Hematopoietic multipotent progenitor cell treated with erythropoietin and hydrocortisone succinate and interleukin-3 and kit ligand, for 15 days (in vitro differentiated cells): ENCODE results near the gene PAFAH1B1.

Experiments used
- DNase-seq: peaks from one replicate; pipeline ENCODE4 v3.0.0-alpha.2; 2015; ENCODE audit warnings: low spot score

PAFAH1B1 gene

DNA sequence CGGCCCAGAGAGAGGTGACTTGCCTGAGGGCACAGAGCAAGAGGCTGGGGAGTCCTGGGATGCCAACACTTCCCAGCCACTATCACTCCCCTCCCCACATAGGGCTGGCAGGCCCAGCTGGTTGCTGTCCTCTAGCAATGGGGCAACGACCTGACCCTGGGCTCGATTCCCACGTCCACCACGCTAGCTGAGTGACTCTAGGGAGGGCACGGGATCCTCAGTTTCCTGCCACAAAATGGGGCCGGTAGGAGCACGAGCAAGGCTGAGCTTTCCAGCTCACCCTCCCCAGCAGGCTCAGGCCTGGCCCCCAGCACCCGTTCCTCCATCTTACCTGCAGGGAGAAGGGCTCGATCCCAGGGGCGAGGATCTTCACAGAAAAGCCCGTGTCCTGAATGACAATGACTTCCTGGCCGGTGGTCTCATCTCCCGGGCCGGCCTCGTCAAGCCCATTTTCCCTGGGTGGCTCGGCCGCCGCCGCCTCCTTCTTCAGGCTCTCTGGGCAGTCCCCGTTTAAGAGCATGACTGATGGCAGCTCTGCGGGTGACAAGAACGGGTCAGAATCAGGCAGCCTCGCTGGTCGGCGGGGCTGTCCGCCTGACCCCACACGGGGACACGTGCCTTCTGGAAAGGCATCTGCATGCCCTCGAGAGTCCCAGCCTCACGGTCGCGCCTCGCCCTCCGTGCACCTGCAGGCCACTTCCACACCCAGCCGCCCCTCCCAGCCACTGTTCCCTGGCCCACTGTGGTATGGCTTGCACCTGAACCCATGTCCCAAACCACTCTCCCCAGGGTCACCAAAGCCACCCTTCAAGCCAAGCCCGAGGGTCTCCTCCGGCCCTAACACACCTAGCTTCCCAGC is 110.8 kb downstream of the PAFAH1B1 start:
- no peak for DNase-seq

DNA sequence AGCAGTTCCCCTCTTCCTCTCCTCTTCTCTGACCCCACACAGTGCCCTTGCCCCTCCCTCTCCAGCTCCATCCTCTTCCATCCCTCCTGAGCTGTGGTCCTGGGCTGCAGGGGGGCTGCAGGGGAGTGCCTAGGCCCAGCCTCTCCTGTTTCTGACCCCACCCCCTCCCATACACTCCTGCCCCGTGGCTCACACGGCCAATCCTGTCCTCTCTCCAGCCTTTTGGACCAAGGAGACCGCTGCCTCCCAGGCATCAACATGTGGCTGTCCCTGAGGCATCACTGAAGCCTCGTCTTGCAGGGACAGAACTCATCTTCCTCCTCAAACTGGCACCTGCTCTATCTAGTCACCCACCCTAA is 111.4 kb downstream of the PAFAH1B1 start:
- DNase-seq = no peak

DNA sequence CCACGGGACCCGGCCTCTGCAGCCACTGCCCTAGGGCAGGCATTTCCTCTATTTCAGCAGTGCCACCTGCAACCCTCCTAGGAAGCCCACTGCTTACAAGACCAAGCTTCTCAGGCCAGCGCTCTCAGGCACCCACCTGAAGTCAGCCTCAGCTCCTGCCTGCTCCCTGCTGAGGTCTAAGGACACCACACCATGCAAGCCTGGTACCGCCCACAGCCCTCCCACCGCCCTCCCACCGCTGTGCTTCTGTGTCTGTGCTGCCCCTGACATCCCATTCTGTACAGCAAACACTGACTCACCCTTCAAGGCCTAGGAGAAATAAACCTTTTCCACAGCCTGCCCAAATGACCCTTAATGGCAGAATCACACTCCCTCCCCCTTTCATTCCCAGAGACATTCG is 111.8 kb downstream of the PAFAH1B1 start:
- DNase-seq = no peak

DNA sequence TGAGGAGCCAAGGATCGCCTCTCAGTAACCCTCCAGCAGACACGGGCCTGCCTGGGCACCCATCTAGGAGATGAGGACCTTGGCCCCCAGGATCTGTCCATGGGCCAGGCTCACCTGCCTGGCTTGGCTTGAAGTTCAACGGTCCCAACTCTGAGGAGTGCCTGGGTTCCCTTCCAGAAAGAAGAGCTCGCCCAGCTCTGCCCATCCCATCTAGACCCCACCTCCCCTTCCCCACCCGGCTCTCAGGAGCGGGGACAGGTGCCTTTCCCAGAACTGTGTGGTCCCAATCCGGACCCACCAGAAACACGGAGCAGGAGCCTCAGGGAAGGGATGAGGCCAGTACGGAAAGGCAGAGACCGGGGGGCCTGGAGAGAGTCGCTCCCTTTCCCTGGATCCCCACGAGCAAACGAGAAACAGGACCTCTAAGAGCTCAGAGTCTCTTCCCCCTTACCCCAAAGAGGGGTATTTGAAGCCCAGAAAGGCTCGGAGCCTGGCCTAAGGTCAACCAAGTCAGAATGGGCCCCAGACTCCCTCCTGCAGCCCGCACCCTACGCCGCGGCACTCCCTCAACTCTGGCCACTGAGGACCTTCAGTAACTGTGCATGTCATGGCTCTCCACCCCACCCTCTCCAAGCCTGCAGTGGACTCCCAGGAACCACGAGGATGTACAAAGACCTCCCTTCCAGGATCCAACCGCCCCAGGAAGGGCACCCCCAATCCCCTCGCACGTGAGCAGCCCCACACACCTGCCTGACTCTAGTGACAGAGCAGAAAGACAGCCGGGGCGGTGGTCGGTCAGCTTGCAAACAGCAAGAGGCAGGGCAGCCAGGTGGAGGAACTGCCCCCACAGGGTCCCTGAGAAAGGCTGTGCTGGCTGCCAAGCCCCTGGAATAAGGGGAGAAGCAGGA is 112.7 kb downstream of the PAFAH1B1 start:
- DNase-seq = no peak

DNA sequence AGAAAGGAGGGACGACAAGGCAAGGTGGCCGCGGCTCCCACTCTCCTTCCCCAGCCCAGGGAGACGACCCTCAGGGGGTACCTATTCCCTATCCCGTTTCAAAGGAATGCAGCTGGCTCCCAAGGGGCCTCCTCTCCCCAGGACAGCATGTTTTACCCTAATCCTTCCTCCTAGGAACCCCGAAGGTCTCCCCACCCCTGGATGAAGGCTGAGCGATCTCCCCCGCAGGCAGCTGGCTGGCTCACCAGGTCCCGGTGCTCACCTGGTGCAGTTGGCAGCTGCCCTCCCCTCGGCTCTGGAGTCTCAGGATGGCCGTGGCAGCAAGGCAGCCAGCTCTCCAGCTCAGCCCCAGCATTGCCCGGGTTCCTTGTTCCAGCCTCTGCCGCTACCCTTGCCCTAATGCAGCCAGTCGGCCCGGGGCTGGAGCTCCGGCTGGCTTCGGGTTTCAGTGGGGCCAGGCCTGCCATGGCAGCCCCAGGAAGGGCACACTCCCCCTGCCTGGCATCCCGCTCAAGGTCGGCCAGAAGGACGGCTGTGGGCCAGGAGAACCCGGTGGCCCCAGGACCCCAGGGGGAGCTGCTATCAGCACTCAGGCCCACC is 113.6 kb downstream of the PAFAH1B1 start:
- no peak for DNase-seq

DNA sequence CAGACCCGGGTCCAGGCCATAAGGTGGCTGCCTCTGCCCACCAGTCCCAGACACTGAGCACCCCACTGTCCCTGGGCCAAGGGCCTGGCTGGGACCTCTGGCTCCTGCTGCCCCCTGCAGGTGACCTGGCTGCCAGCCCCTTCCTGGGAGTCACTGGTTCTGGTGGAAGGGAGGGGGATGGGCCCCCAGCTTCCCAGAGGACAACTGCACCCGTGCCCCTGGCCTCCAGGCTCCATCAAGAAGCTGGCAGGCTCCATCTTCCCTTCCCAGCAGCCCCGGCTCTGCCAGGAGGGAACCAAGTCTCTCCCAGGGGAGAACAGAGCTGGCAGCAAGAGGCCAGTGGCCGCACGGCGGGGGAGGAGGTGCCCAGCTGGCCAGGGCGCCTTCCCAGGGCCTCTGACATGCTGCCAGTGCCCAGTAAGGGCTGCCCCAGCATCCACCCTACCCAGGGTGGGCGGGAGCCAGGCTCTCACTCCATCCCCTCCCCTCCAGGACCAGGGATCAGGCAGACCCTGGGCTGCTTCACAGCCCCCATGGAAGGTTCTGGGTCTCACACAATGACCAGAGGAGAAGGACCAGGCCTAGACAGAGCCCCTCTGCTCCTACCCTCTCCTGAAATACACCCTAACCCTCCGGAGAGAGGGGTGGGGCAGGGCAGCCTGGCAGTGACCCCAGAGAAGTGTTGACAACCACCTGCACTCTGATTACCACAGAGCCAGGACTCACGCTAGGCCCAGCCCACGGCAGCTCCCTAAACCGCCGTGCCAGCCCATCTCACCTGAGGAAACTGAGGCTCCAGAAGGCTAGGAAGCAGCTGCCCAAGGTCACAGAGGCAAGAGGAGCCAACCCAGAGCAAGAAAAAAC is 114.5 kb downstream of the PAFAH1B1 start:
- peak; percentile 22 for DNase-seq

DNA sequence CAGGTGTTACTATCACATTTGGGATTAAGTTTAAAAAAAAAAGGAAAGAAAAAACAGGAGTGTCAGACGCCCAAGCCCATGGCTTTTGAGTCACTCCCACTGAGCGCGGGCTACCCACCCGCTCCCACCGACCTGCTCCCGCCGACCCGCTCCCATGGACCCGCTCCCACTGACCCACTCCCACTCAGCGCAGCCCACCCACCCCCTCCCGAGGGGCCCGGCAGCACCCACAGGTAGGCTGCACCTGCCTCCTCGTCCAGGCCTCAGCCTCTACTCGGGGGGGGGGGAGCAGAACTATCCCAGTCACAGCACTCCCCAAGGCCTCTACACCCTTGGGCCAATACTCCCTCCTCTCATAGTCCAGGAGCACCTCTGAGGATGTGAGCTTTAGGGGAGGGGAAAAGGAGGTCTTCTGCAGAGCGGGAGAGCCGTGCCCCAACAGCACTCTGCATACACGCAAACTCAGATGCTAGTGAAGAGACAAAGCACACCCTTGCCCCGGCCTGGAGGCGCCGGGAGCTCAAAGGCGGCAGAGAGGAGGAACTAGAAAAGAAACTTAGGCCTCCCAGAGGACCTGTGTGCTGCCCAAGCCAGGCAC is 115.2 kb downstream of the PAFAH1B1 start:
- no peak for DNase-seq

DNA sequence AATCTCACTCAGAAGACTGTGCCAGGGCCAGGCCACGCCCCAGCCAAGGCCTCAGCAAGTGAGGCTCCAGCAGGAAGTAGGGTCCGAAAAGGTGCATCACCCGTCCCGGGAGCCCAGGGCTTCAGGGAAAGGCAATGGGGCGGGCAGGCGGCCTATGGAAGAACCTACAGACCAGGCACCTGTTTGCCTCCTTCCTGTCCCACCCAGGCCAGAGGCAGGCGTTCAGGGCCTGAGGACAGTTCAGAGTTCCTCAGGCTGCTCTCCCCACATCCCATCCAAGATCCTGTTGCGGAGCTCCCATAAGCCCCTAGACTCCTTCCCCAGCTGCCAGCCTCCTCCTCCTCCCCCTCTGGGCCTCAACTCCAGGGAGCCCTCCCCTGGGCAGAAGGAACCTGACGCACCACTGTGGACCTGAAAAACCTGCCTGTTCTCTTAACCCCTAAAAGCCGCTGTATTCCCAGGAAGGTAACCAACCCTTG is 115.8 kb downstream of the PAFAH1B1 start:
- DNase-seq = peak; percentile 23

DNA sequence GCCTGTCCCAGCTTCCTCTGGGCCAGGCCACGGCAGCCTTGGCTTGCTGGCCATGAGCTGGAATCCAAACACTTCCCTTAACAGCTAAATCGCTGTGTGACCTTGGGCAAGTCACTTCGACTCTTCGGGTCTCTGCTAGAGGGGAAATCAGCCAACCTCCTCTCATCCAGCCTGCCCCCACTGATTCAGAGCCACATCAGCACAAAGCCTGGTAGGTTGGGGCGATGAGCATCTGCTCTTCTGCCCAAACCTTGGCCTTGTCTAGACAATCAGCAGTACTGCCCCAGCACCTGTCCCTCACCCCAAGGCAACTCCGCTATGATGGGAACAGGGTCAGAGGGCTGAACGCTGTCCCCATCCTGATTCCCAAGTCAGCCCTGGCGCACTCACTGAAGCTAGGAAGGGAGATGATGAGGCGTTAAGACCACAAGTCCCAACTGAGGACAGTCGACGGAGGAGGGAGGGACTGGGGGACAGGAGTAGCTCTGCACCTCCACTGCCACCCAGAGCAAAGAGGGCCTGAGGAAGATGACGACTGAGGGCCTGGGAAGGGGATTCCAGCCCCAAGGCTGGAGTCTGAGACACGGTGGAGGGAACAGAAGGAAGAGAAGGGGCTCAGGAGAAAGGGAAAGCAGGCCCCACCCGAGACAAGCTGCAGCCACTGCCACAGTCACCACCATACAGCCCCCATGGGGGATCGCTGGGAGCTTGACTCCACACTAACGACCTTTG is 116.8 kb downstream of the PAFAH1B1 start:
- no peak for DNase-seq

DNA sequence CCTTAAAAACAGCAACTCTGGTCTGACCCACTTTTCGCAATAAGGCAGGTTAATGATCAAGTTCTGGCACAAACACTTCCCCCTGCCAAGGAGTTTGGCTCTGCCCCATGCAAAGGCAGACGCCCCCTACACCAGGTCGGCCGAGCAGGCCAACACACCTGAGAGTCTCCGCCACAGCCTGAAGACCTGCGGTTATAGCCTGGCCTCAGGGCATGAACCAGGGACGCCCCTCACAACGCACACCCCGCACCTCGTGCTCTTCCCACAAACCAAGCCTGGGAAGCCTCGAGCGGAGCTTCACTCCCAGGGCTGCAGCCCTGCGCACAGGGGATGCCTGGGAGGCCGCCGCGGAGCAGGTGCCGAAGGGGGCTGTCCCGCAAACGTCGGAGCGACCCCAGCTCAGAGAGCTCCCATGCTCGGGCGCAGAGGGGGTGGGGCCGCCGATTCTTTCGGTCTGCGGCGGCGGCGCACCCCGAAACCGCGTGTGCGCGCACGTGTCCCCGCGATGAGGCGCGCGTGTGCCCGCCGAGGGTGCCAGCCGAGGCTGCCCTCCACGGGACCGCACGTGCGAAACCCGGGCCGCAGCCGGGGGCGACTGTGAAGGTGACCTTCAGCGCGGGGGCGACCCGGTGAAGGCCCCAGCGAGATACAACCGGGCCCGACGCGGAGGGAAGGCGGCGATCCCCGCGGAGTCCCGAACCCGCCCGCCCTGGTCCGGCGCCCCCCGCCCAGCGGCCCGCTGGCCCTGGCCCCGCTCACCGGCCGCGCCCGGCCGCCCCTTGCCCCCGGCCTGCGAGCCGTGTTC is 117.6 kb downstream of the PAFAH1B1 start:
- DNase-seq = peak; percentile 21

DNA sequence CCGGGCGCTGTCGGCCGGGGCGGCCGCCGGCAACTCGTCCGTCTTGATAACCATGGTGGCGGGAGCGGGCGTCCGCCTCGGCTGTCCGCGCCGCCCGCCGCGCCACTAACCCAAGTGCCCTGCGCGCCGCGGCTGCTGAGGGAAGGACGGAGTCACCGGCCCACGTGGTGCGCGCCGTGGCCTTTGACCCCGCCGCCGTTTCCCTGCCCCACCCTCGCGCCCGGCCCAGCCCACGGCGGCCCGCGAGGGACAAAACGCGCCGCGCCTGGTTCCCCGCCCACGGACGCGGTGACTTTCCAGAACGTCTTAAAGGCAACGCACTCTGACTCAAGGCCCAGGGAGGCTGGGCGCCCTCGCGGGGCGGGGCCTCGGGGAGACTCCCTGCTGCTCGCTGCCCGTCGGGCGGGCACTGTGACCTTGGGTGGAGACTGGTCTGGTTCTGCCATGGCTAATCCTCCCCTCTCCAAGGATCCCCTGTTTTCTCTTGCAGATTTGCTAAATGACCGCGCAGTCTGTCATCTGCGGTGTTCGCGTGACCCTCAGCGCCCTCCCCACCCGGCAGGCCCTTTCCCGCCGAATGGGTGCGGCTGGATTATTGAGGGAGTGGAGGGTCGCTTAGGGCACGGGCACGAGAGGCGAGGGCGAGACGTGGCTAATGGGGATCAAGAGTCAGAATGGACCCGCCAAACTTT is 118.3 kb downstream of the PAFAH1B1 start, which contains the start of gene CLUH:
CLUH (minus strand) TSS at position 157 of the 692 bp plus-strand sequence; CDS start at position 54, 103 bp downstream.
- peak; percentile 98 for DNase-seq

DNA sequence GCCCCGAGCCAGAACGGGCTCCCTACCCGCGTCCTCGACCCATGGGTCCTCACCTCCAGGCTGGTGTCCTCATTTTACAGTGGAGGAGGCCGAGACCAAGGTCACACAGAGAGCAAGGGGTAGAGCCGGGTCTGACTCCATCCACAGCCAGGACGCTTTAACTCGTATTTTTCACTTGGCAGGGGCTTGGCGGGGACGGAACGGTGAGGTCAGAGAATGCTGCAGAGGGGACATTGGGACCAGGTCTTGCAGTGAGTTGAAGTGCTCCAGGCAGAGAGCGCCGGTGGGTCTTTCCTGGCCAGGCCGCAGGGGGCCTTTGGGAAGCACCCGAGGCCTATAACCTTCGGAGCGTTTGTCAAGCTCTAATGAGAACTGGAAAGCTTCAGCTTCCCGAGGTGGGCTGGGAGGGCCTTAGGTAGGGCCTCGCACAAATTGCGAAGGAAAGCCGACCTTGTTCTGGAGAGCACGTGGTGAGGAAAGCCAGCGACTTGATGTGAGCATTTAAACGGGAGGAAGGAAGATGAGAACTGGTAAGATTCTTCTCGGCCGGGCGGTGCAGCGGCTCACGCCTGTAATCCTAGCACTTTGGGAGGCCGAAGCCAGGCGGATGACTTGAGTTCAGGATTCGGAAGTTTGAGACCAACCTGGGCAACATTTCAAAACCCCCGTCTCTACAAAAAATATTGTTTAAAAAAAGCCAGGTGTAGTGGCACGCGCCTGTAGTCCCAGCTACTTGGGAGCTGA is 119.0 kb downstream of the PAFAH1B1 start:
- no peak for DNase-seq

DNA sequence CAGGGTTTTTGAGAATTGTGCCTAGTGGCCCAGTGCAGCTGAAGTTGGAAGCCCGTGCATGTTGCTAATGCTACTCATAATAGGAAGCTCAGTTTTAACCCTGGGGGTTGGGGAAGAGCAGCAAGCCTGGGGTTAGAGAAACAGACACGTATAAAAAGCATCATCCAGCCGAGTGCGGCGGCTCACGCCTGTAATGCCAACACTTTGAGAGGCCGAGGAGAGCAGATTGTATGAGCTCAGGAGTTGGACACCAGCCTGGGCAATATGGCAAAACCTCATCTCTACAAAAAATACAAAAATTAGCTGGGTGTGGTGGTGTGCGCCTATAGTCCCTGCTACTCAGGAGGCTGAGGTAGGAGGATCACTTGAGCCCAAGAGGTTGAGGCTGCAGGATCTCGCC is 120.4 kb downstream of the PAFAH1B1 start:
- DNase-seq = no peak

DNA sequence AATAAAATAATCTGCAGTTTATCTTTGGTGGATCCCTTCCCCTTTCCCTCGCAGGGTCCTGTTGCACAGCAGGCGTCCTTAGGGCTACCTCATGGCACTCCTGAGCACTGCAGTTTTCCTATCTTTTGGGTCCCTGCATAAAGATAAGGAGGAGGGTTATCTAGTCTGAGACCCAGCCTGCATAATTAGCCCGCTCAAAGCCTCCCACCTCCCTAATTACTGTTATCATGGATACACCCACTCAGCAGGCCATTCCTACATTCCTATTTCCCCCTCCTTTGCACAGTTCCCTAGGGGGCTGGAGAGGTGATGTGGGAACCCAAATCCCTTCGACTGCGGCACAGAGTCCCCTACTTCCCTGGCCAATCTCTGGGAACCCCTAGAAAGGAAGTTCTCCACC is 123.2 kb downstream of the PAFAH1B1 start:
- DNase-seq = no peak

DNA sequence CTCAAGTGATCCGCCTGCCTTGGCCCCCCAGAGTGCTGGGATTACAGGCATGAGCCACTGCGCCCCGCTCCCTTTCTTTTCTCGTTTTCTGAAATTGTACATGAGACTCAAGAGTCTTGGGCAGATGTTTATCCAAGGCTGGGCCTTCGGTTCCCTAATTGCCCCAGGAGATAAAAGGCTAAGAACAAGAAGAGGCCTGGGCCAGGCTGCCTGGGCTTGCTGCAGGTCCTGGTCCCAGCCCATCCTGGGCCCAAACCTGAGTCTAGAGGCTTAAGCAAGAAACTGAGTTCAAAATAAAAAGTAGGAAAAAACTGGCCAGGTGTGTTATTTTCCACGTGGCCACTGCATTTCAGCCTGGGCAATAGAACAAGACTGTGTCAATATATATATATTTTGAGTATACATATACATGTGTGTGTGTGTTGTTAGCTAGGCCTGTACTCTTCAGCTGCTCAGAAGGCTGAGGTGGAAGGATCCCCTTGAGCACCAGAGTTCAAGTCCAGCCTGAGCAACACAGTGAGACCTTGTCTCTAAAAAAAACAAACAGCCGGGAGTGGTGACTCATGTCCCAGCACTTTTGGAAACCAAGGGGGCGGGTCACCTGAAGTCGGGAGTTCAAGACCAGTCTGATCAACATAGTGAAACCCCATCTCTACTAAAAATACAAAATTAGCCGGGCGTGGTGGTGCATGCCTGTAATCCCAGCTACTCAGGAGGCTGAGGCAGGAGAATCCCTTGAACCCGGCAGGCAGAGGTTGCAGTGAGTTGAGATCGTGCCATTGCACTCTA is 124.9 kb downstream of the PAFAH1B1 start:
- no peak for DNase-seq

DNA sequence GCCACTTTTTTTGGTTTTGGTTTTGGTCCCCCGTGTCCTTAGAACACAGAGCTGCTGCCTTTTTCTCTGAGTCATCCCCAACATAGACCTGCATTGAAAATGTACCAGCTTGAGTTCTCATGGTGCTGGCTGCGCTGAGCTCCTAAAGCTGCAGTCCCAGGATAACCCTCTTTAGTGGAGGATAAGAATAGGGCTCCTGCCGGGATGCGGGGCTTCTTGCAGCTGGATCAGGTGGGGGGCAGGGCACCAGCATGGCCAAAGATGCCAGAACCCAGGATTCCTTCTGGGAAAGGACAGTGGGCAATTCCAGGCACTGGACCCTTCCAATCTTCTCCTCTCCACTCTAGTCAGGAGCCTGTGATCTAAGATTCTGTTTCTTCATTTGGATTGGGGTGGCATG is 126.4 kb downstream of the PAFAH1B1 start:
- no peak for DNase-seq

DNA sequence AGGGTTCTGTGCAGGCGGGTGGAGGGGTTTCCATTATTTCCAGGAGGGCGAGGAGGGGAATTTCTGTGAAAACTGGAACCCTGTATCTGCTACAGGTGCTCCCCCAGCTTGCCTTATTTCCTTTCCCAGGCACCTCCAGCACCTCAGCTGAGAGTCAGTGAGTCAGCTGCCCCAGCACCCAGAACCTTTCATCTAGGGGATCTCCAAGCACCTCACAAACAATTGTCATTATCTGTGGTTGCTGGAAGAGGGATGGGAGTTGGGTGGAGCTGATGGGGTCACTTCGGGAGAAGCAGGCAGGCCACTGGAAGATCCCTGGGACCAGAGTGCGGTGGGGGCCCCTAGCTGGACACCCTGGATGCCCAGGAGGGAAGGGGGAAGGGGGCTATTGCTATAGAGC is 128.1 kb downstream of the PAFAH1B1 start:
- DNase-seq = no peak
